Retinal pigment epithelial cell (primary cell): ENCODE results near the gene ZNF70.

Experiments used
- DNase-seq: peaks from one replicate; pipeline ENCODE4 v3.0.0-alpha.2; 2010; ENCODE audit warnings: low read depth
- H3K4me3 ChIP-seq: 2 replicates; pipeline ENCODE4 v1.5.1; 2011; ENCODE audit warnings: mild to moderate bottlenecking, low read length, control low read depth, moderate library complexity
- CTCF ChIP-seq: conservative IDR thresholded peaks from 2 replicates; pipeline ENCODE4 v1.5.1; 2011; ENCODE audit warnings: low read depth, low read length, control low read depth, inconsistent platforms

Gene ZNF70

GRCh38 chr22:23750714-23751440 lies at the start of gene ZNF70:
Gene ZNF70, minus strand, starts transcription at chr22:23751112. Its CDS starts 5,972 bp downstream, at chr22:23745140.
- peak within 1 kb of the TSS; percentile 77 for H3K4me3 ChIP-seq
- no peak for DNase-seq
- TF ChIP-seq CTCF = peak; percentile 31

GRCh38 chr22:23796461-23796860 lies 45.5 kb upstream of the ZNF70 start:
- no peak for DNase-seq
- no peak for TF ChIP-seq CTCF
- H3K4me3 ChIP-seq = no peak overlapping the region

- DNase-seq = no peak
- no peak for TF ChIP-seq CTCF
- H3K4me3 ChIP-seq = no peak overlapping the region
Observed at GRCh38 chr22:23793326-23793725, 42.4 kb upstream of the ZNF70 start.

- no peak for DNase-seq
- TF ChIP-seq CTCF = no peak
- H3K4me3 ChIP-seq = no peak overlapping the region
Observed at GRCh38 chr22:23791738-23792645, 41.1 kb upstream of the ZNF70 start.

GRCh38 chr22:23790819-23791737 lies 40.2 kb upstream of the ZNF70 start:
- no peak overlapping the region for H3K4me3 ChIP-seq
- no peak for TF ChIP-seq CTCF
- no peak for DNase-seq

GRCh38 chr22:23789638-23790037 lies 38.7 kb upstream of the ZNF70 start:
- no peak for TF ChIP-seq CTCF
- DNase-seq = no peak
- H3K4me3 ChIP-seq = no peak overlapping the region
